H1 (cell line): Measurements from ENCODE around the gene YARS1. TPM values are rescaled to one million over a fixed set of nuclear protein-coding genes. Genes with fewer than 3 reads are reported as not detected.

Experiments
- BRCA1 ChIP-seq: IDR thresholded peaks from 2 replicates; pipeline ENCODE4 v1.6.1; 2012; ENCODE audit warnings: low read depth, low read length, improper control_type of control experiment
- CTBP2 ChIP-seq: IDR thresholded peaks from 2 replicates; pipeline ENCODE4 v1.7.0; 2011; ENCODE audit warnings: borderline replicate concordance, mild to moderate bottlenecking, moderate library complexity, mixed read lengths, low read length; ENCODE audit not compliant: insufficient read depth, insufficient read length
- POLR2AphosphoS5 ChIP-seq: IDR thresholded peaks from 2 replicates; pipeline ENCODE4 v1.6.1; 2011; ENCODE audit warnings: low read depth, low read length
- RNF2 ChIP-seq: fragments of 200-900, 300-1000 bp; sonication (generic); IDR thresholded peaks from 2 replicates; pipeline ENCODE4 v1.7.1; 2016; ENCODE audit warnings: borderline replicate concordance, low read depth, mild to moderate bottlenecking, antibody characterized with exemption, low read length; ENCODE audit not compliant: poor library complexity, severe bottlenecking; ENCODE audit errors: missing control alignments
- polyA plus RNA-seq, 7 experiments: library from polyadenylated mRNA; depleted of rRNA in 3 of 7; stranded (reverse) in 5 of 7; unstranded in 2 of 7; fragments of >200 nt in 5 of 7; fragments of 200-250 nt in 2 of 7; gene quantifications; 1 replicate in 5 of 7; 2 replicates in 1 of 7; 4 replicates in 1 of 7; pipeline versions ENCODE4 v1.2.1 to v1.2.3, GENCODE V29; 2011 to 2013; ENCODE audit warnings: missing spikeins in 2 of 7, mixed read lengths in 2 of 7
- total RNA-seq: library from RNA; stranded (reverse); fragmentation: NEBNext Ultra II Directional; extraction: Animal tissue kit (Norgen Biotek cat#: 25700); gene quantifications from 2 replicates; pipeline ENCODE4 v1.2.1, GENCODE V29; 2021
- TF ChIP-seq, protein P1 (sequence below): IDR thresholded peaks from 2 replicates; pipeline ENCODE4 v1.6.1; 2012; ENCODE audit warnings: inconsistent platforms

The YARS1 gene
- total and polyA plus RNA-seq, 2 of the 8 experiments (the other 6 are each of a cell fraction or from before 2014, with no cell fraction given), result 47.1 to 226 TPM

DNA sequence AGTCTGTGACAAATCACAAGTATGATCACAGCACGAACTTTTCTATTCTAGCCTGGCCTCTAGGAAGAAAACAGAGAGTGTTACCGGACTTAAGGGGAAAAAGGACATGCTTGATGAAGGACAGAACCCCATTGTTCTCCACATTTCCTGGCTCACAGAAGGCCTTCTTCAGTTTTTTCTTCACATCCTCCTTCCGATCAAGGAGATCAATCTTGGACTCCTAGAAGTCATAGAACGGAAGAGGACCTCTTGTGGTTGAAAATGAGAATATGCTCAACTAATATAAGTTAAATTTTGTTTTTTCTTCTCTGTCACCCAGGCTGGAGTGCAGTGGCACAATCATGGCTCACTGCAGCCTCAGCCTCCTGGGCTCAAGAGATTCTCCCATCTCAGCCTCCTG is 30.3 kb downstream of the YARS1 start (continued):
- TF ChIP-seq RNF2 (no peak), POLR2AphosphoS5 (no peak), CTBP2 (no peak), BRCA1 (no peak)
- TF ChIP-seq, protein P1, sequence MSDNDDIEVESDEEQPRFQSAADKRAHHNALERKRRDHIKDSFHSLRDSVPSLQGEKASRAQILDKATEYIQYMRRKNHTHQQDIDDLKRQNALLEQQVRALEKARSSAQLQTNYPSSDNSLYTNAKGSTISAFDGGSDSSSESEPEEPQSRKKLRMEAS, result no peak
- TF ChIP-seq, all 59 proteins: peak for 0
